CD4-positive, alpha-beta T cell (primary cell): ENCODE data around the gene PIEZO1. TPM values are rescaled to one million over a fixed set of nuclear protein-coding genes. Genes with fewer than 3 reads are reported as not detected.

ENCODE experiments used
- ATAC-seq: fragments of 200-7000 bp; cut with Tn5 transposase; one replicate; pipeline ENCODE4 v1.10.0; 2022; ENCODE audit warnings: mild to moderate bottlenecking; ENCODE audit not compliant: poor library complexity
- CTCF ChIA-PET: fragments of 350-600 bp; sonication (Branson Sonifier 250); formaldehyde crosslinking; loops from one replicate; lab custom pipeline; 2021; ENCODE audit warnings: antibody characterized with exemption, inconsistent platforms; lab: Charles Lee
- POLR2A ChIA-PET: fragments of 350-600 bp; sonication (Branson Sonifier 250); formaldehyde crosslinking; loops from one replicate; lab custom pipeline; 2021; ENCODE audit warnings: antibody characterized with exemption, inconsistent platforms; lab: Charles Lee
- DNase-seq, 14 experiments: peaks; one replicate each; pipeline ENCODE4 v3.0.0-alpha.2; 2013 to 2020; ENCODE audit warnings: mixed read lengths in 2 of 14
- H3K27ac ChIP-seq, 2 donors: one replicate each; pipeline versions ENCODE4 v1.5.1 to v1.7.0; 2013; ENCODE audit warnings: low read length in 2 of 2, low read depth in 1 of 2, mild to moderate bottlenecking in 1 of 2
- H3K27me3 ChIP-seq, 2 experiments: 1 replicate in 1 of 2; 2 replicates in 1 of 2; pipeline versions ENCODE4 v1.6.1 to v1.7.0; 2013; ENCODE audit warnings: low read length in 2 of 2, control low read depth in 1 of 2, mild to moderate bottlenecking in 1 of 2, moderate library complexity in 1 of 2; ENCODE audit not compliant: insufficient read depth in 2 of 2, control insufficient read depth in 1 of 2
- H3K36me3 ChIP-seq: one replicate; pipeline ENCODE4 v1.6.1; 2013; ENCODE audit warnings: low read length, control low read depth; ENCODE audit not compliant: insufficient read depth
- H3K4me1 ChIP-seq: one replicate; pipeline ENCODE4 v1.6.1; 2013; ENCODE audit warnings: low read length, control low read depth; ENCODE audit not compliant: insufficient read depth
- H3K4me3 ChIP-seq: one replicate; pipeline ENCODE4 v1.5.1; 2013; ENCODE audit warnings: mild to moderate bottlenecking, low read length, moderate library complexity
- H3K9me3 ChIP-seq, 2 experiments: 1 replicate in 1 of 2; 2 replicates in 1 of 2; pipeline versions ENCODE4 v1.6.1 to v1.7.0; 2013; ENCODE audit warnings: low read length in 2 of 2, mild to moderate bottlenecking in 2 of 2, control low read depth in 1 of 2, moderate library complexity in 1 of 2; ENCODE audit not compliant: control insufficient read depth in 1 of 2, insufficient read depth in 1 of 2
- H3K27ac Mint-ChIP-seq: one replicate; pipeline ENCODE4 v1.8.0; 2020; ENCODE audit warnings: mixed read lengths
- H3K27me3 Mint-ChIP-seq: one replicate; pipeline ENCODE4 v1.8.0; 2021; ENCODE audit warnings: mixed read lengths
- H3K36me3 Mint-ChIP-seq: one replicate; pipeline ENCODE4 v1.8.0; 2021; ENCODE audit warnings: low read depth, mixed read lengths
- H3K4me1 Mint-ChIP-seq: one replicate; pipeline ENCODE4 v1.8.0; 2021; ENCODE audit warnings: low read depth, mixed read lengths
- H3K4me3 Mint-ChIP-seq: one replicate; pipeline ENCODE4 v1.8.0; 2020; ENCODE audit warnings: mild to moderate bottlenecking, mixed read lengths
- H3K9me3 Mint-ChIP-seq: one replicate; pipeline ENCODE4 v1.8.0; 2020; ENCODE audit warnings: mixed read lengths
- CTCF ChIP-seq: fragments of 200-600 bp; IDR thresholded peaks from one replicate; pipeline ENCODE4 v1.8.0; 2022; ENCODE audit warnings: antibody characterized with exemption, mild to moderate bottlenecking
- intact Hi-C, 2 experiments: fragments of 100-400 bp; cut with DNase I in 1 of 2; cut with micrococcal nuclease in 1 of 2; formaldehyde crosslinking; loops; one replicate each; pipeline versions ENCODE4 v1.15.1 to v1.9.0; 2023 to 2025; cut with DNase I, micrococcal nuclease
- total RNA-seq, 174 experiments: library from RNA in 2 of 174; stranded (reverse) in 2 of 174; gene quantifications; one replicate each; pipeline ENCODE4 v1.2.3 and lab custom pipeline; 2021 to 2026

Gene PIEZO1
- total RNA-seq, 2 experiments from 2014 or later: 142 to 146 TPM

- H3K27ac ChIP-seq: no peak overlapping the region
- DNase-seq: no peak
- intact Hi-C loops: no loop called here
- H3K27me3 ChIP-seq: no peaks in the 10 kb centered on the region
- H3K4me3 Mint-ChIP-seq: no peak overlapping the region
- ChIA-PET CTCF (no interaction called here), POLR2A (no interaction called here)
- H3K27me3 Mint-ChIP-seq: no peaks in the 10 kb centered on the region
- no peak for ATAC-seq
- H3K36me3 Mint-ChIP-seq: peaks cover 16% of the 10 kb centered on the region
- H3K9me3 Mint-ChIP-seq: no peaks in the 10 kb centered on the region
- peaks cover 89% of the 10 kb centered on the region for H3K36me3 ChIP-seq
- H3K4me1 ChIP-seq: peaks cover 3% of the 10 kb centered on the region
- no peak overlapping the region for H3K27ac Mint-ChIP-seq
- no peak overlapping the region for H3K4me3 ChIP-seq
- H3K4me1 Mint-ChIP-seq: no peaks in the 10 kb centered on the region
- no peaks in the 10 kb centered on the region for H3K9me3 ChIP-seq
- no peak for TF ChIP-seq CTCF
Observed at GRCh38 chr16:88723911-88724310, 61.1 kb downstream of the PIEZO1 start.

GRCh38 chr16:88723507-88723887 is 61.5 kb downstream of the PIEZO1 start:
- Mint-ChIP-seq H3K9me3 (no peaks in the 10 kb centered on the region), H3K4me1 (no peaks in the 10 kb centered on the region), H3K27me3 (no peaks in the 10 kb centered on the region), H3K4me3 (no peak overlapping the region), H3K36me3 (peaks cover 21% of the 10 kb centered on the region), H3K27ac (no peak overlapping the region)
- DNase-seq: no peak
- H3K4me1 ChIP-seq: peaks cover 7% of the 10 kb centered on the region
- ChIA-PET POLR2A (no interaction called here), CTCF (no interaction called here)
- TF ChIP-seq CTCF: no peak
- no peaks in the 10 kb centered on the region for H3K9me3 ChIP-seq
- no peaks in the 10 kb centered on the region for H3K27me3 ChIP-seq
- ATAC-seq: no peak
- H3K4me3 ChIP-seq: no peak overlapping the region
- intact Hi-C loops: no loop called here
- H3K36me3 ChIP-seq: peaks cover 91% of the 10 kb centered on the region
- no peak overlapping the region for H3K27ac ChIP-seq

- intact Hi-C loops: no loop called here
- Histone ChIP-seq H3K9me3 (no peaks in the 10 kb centered on the region), H3K4me3 (no peak overlapping the region), H3K27ac (no peak overlapping the region), H3K4me1 (peaks cover 9% of the 10 kb centered on the region), H3K36me3 (peaks cover 95% of the 10 kb centered on the region), H3K27me3 (no peaks in the 10 kb centered on the region)
- DNase-seq (no peak), ATAC-seq (no peak)
- Mint-ChIP-seq H3K27me3 (no peaks in the 10 kb centered on the region), H3K27ac (no peak overlapping the region), H3K9me3 (no peaks in the 10 kb centered on the region), H3K4me1 (no peaks in the 10 kb centered on the region), H3K36me3 (peaks cover 26% of the 10 kb centered on the region), H3K4me3 (no peak overlapping the region)
- ChIA-PET POLR2A (interaction anchor here (1.1 kb wide), 1 partner anchor 18 kb away, joined by 3 read pairs; no protein-coding TSS in a partner anchor), CTCF (no interaction called here)
- TF ChIP-seq CTCF: no peak
Observed at GRCh38 chr16:88722784-88723506, 62.1 kb downstream of the PIEZO1 start.
